Memory B cell (primary cell): ENCODE results near the gene EEF1E1.

ENCODE experiments used
- ATAC-seq: fragments of 150-1000 bp; cut with Tn5 transposase; 2 replicates; pipeline ENCODE4 v1.10.0; 2021; ENCODE audit warnings: low read depth, mild to moderate bottlenecking, moderate library complexity
- DNase-seq, 2 donors: peaks; one replicate each; pipeline ENCODE4 v3.0.0; 2022; ENCODE audit warnings: low spot score in 2 of 2
- H3K27ac Mint-ChIP-seq: one replicate; pipeline ENCODE4 v1.8.0; 2022; ENCODE audit warnings: mild to moderate bottlenecking, moderate library complexity, mixed read lengths
- H3K27me3 Mint-ChIP-seq: one replicate; pipeline ENCODE4 v1.8.0; 2022; ENCODE audit warnings: mixed read lengths
- H3K36me3 Mint-ChIP-seq: one replicate; pipeline ENCODE4 v1.8.0; 2022; ENCODE audit warnings: mild to moderate bottlenecking, mixed read lengths
- H3K4me1 Mint-ChIP-seq: one replicate; pipeline ENCODE4 v1.8.0; 2022; ENCODE audit warnings: mixed read lengths
- H3K4me3 Mint-ChIP-seq: one replicate; pipeline ENCODE4 v1.8.0; 2022; ENCODE audit warnings: mild to moderate bottlenecking, moderate library complexity, mixed read lengths
- H3K9me3 Mint-ChIP-seq: one replicate; pipeline ENCODE4 v1.8.0; 2022; ENCODE audit warnings: mixed read lengths

Gene EEF1E1

DNA sequence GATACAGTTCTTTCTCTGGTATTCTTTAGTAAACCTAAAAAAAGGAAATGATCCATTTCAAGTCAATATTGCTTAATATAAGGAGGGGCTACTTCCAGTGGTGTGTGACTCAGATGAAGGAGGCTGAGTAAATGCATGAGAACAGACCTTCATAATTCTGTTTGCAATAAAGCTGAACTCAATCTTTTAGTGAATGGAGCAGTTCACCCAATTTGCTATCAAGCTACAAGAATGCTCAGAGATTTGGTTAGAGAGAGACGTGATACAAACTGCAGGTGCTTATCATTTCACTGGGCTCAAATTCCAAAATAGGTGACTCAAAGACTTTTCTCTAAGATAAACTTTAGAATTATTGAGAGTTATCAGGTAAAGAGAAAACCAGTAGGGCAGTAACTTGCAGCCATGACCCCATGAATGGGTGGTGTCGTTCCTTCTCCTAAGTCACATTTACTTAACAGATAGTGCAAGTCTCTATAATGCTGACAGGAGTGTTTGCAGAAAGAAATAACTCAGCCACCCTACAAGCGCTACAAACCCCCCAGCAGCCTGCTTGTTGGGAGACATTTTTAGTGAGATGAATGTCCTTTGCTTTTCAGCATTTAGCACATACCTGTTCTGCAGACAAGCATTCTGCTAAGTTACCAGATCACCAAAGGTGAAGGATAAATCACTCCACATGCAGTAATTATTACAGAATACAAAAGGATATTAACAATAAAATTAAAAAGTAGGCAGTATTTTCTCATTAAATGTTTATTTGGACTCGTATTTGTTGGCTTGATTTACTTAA lies 21.8 kb downstream of the EEF1E1 start:
- no peaks in the 10 kb centered on the region for H3K9me3 Mint-ChIP-seq
- H3K4me3 Mint-ChIP-seq: no peak overlapping the region
- no peak overlapping the region for H3K27ac Mint-ChIP-seq
- peaks cover 2% of the 10 kb centered on the region for H3K4me1 Mint-ChIP-seq
- no peak for ATAC-seq
- no peak for DNase-seq
- H3K27me3 Mint-ChIP-seq: no peaks in the 10 kb centered on the region
- H3K36me3 Mint-ChIP-seq: peaks cover 18% of the 10 kb centered on the region

DNA sequence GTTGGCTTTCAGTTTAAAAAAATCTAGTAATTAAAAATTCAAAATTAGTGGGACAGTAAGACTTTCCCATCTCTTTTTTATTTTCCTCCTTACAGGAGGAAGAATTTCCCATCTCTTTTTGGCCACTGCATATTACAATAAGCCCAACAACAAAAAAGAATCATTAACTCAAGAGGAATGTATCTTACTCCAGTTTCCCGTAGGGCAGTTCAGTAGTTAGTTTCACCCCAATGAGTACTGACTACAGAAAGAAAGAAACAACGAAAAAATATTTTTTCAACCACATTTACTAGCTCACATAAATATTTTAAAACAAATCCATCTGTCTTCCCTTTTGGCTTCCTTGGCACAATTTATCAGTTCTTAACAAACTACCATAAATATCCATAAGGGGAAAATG lies 23.2 kb downstream of the EEF1E1 start:
- no peak overlapping the region for H3K4me3 Mint-ChIP-seq
- H3K27ac Mint-ChIP-seq: no peak overlapping the region
- ATAC-seq (no peak), DNase-seq (no peak)
- H3K9me3 Mint-ChIP-seq: no peaks in the 10 kb centered on the region
- H3K27me3 Mint-ChIP-seq: no peaks in the 10 kb centered on the region
- peaks cover 18% of the 10 kb centered on the region for H3K36me3 Mint-ChIP-seq
- peaks cover 2% of the 10 kb centered on the region for H3K4me1 Mint-ChIP-seq

DNA sequence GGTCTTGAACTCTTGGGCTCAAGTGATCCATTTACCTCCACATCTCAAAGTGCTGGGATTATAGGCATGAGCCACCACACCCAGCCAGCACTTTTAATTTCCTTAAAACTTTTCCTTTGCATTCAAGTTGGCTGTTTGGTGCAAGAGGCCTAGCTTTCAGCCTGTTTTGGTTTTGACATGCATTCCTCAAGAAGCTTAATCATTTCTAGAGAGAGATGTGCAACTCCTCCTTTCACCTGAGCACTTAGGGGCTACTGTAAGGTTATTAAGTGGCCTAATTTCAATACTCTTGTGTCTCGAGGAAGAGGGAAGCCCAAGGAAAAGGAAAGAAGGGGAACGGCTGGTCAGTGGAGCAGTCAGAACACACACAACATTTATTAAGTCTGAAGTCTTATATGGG lies 24.4 kb downstream of the EEF1E1 start:
- no peak overlapping the region for H3K4me3 Mint-ChIP-seq
- peaks cover 2% of the 10 kb centered on the region for H3K4me1 Mint-ChIP-seq
- ATAC-seq (no peak), DNase-seq (no peak)
- no peaks in the 10 kb centered on the region for H3K9me3 Mint-ChIP-seq
- H3K27ac Mint-ChIP-seq: no peak overlapping the region
- H3K27me3 Mint-ChIP-seq: no peaks in the 10 kb centered on the region
- H3K36me3 Mint-ChIP-seq: peaks cover 14% of the 10 kb centered on the region

DNA sequence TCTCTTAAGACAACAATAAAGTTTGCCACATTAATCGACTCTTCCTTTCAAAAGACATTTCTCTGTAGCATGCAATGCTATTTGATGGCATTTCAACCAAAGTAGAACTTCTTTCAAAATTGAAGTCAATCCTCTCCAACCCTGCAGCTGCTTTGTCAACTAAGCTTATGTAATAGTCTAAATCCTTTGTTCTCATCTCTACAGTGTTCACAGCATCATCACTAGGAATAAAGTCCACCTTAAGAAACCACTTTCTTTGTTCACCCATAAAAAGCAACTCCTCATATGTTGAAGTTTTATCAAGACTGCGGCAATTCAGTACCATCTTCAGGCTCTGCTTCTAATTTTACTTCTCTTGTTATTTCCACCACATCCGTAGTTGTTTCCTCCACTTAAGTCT lies 26.6 kb downstream of the EEF1E1 start:
- Mint-ChIP-seq H3K36me3 (peaks cover 8% of the 10 kb centered on the region), H3K27me3 (no peaks in the 10 kb centered on the region), H3K4me1 (peaks cover 2% of the 10 kb centered on the region), H3K27ac (no peak overlapping the region), H3K4me3 (no peak overlapping the region), H3K9me3 (no peaks in the 10 kb centered on the region)
- no peak for DNase-seq
- ATAC-seq: no peak

DNA sequence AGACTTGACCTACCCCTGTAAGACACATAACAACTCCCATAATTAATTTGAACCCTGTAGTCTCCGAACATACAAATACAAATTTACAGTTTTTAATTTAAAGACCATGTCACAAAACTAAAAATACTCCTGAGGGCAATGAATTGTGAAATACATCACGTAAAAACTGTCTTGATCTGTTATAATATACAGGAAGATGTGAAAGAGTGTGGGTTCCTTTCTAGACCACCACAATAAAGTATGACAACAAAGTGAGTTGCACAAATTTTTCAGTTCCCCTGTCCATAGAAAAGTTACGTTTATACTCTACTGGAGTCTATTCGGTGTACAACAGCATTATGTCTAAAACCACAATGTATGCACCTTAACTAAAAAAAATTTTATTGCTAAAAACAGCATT lies 27.2 kb downstream of the EEF1E1 start:
- H3K9me3 Mint-ChIP-seq: no peaks in the 10 kb centered on the region
- ATAC-seq: no peak
- DNase-seq: no peak
- no peak overlapping the region for H3K27ac Mint-ChIP-seq
- H3K27me3 Mint-ChIP-seq: no peaks in the 10 kb centered on the region
- no peak overlapping the region for H3K4me3 Mint-ChIP-seq
- H3K36me3 Mint-ChIP-seq: peaks cover 6% of the 10 kb centered on the region
- no peaks in the 10 kb centered on the region for H3K4me1 Mint-ChIP-seq

DNA sequence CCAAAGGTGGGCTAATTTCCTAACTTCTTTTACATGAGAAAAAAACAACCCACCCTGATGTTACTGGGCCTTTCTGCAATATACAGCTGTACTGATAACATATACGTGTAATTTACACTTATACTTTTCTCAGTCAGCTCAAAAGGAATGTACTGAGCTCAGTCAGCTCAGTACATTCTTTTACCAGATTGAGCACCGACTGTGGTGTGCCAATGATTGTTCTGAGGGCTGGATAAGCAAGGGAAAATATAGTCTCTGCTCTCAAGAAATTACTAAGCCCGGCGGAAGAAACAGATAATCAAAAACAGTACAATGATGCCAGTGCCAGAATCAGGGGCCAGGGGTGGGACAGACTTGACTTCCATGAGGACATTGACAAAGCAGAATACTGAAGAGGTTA lies 28.1 kb downstream of the EEF1E1 start:
- Mint-ChIP-seq H3K36me3 (peaks cover 6% of the 10 kb centered on the region), H3K27ac (no peak overlapping the region), H3K4me1 (no peaks in the 10 kb centered on the region), H3K9me3 (no peaks in the 10 kb centered on the region), H3K4me3 (no peak overlapping the region), H3K27me3 (no peaks in the 10 kb centered on the region)
- ATAC-seq (no peak), DNase-seq (no peak)

DNA sequence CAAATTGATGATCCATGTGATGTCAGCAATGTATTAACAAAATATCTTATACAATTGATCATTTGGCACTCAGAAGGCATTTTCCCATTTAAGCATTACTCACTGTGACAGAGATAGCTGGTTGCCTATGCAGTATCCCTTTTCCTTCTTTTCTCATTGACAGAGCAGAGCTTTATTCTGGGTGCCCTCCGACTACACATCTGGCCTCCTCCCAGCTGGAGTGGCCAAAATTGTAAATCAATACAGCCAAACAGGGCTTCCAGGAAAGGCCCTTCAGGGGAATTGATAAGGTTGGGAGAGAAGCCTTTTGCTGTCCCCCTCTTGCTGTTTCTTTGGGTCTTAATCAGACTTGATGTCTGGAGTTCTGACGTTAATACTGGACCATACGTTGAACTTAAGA lies 28.6 kb downstream of the EEF1E1 start:
- Mint-ChIP-seq H3K4me3 (no peak overlapping the region), H3K27me3 (no peaks in the 10 kb centered on the region), H3K27ac (no peak overlapping the region), H3K36me3 (peaks cover 6% of the 10 kb centered on the region), H3K4me1 (no peaks in the 10 kb centered on the region), H3K9me3 (no peaks in the 10 kb centered on the region)
- DNase-seq: no peak
- ATAC-seq: no peak

DNA sequence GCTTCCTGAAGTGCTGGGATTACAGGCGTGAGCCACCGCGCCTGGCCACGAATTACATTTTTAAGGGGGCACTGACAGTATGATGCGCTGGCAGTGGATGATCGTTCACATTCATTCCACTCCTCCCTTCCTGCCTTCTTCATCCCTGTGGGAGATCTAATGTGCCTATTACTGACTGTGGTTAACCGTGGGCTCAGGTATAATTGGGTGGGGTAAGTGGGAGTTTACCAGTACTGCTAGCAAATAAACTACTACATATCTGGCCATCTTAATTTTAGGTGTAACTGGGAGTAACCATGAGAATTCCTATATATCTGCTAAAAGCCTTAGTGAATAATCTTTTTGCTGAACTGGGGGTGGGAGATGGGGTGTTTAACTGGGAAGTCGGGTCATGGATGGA lies 31.6 kb downstream of the EEF1E1 start:
- H3K4me3 Mint-ChIP-seq: no peak overlapping the region
- no peak overlapping the region for H3K27ac Mint-ChIP-seq
- H3K9me3 Mint-ChIP-seq: no peaks in the 10 kb centered on the region
- H3K36me3 Mint-ChIP-seq: no peaks in the 10 kb centered on the region
- H3K27me3 Mint-ChIP-seq: no peaks in the 10 kb centered on the region
- H3K4me1 Mint-ChIP-seq: no peaks in the 10 kb centered on the region
- ATAC-seq (no peak), DNase-seq (no peak)

DNA sequence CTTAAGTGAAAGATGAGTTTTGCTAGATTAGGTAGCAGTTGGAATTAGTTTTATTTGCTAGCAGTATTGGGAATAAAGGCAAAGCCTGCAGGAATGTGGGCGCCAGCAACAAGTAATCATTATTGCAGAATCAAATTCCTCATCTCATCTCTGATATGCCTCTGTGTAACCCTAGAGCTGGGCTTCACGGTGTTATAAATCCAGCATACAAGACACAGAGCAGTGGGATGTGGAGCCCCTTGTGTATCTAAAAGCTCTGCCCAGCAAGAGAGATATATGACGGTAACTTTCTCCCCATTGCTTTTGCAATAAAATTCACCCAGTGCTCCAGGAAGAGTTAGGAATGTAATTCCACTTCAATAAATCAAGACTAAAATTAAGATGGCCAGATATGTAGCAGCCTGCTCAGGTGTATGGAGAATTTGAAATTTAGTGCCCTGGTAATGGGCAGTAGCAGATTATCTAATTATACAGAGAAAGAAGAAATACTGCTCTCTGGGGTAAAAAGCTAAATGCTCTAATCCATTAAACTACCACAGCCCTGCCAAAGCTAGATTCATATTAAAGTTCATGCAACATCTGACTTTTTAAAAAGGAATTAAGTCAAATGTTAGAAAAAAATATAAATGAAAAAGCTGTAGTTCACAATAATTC lies 32.6 kb downstream of the EEF1E1 start:
- ATAC-seq (no peak), DNase-seq (no peak)
- H3K36me3 Mint-ChIP-seq: no peaks in the 10 kb centered on the region
- H3K27me3 Mint-ChIP-seq: no peaks in the 10 kb centered on the region
- H3K4me1 Mint-ChIP-seq: peaks cover 7% of the 10 kb centered on the region
- no peak overlapping the region for H3K4me3 Mint-ChIP-seq
- no peaks in the 10 kb centered on the region for H3K9me3 Mint-ChIP-seq
- no peak overlapping the region for H3K27ac Mint-ChIP-seq

DNA sequence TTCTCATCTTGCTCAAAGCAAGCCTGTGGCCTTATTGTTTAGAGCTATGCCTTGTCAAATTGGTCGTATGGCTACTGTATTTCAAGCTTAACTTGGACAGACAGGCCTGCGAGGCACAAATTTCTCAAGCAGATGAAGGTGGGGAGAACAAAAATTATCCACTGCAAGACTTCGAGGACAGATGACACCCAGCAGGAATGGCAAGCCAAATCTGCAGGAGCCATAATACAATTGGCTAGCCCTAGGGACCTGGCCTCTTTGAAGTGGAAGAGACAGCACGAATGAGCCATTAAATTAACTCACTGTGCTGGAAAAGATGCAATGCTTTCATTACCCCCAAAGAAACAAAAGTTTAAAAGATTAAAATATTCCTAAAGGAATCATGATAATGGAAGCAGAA lies 33.2 kb downstream of the EEF1E1 start:
- Mint-ChIP-seq H3K4me1 (peaks cover 7% of the 10 kb centered on the region), H3K4me3 (no peak overlapping the region), H3K36me3 (no peaks in the 10 kb centered on the region), H3K27ac (no peak overlapping the region), H3K27me3 (no peaks in the 10 kb centered on the region), H3K9me3 (no peaks in the 10 kb centered on the region)
- no peak for DNase-seq
- ATAC-seq: no peak

DNA sequence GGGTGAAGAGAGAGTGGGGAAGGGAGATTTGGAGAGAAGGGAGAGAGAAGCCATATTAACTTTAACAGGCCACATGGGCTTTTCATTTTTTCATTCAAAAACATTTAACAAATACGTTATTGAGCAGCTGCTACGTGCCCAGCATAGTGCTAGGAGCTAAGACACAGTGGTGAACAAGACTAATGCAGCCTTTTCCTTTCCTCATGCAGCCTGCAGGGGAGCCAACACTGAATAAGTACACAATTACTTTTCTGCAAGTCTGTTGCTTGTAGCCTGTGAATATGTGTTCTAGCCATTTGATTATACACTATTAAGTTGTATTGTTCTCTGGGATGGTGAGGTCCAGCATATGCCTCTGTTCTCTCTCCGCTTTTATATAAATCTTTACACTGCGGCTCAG lies 36.2 kb downstream of the EEF1E1 start:
- H3K4me1 Mint-ChIP-seq: peaks cover 10% of the 10 kb centered on the region
- no peak overlapping the region for H3K4me3 Mint-ChIP-seq
- H3K9me3 Mint-ChIP-seq: no peaks in the 10 kb centered on the region
- ATAC-seq (no peak), DNase-seq (no peak)
- no peak overlapping the region for H3K27ac Mint-ChIP-seq
- H3K27me3 Mint-ChIP-seq: no peaks in the 10 kb centered on the region
- peaks cover 2% of the 10 kb centered on the region for H3K36me3 Mint-ChIP-seq

DNA sequence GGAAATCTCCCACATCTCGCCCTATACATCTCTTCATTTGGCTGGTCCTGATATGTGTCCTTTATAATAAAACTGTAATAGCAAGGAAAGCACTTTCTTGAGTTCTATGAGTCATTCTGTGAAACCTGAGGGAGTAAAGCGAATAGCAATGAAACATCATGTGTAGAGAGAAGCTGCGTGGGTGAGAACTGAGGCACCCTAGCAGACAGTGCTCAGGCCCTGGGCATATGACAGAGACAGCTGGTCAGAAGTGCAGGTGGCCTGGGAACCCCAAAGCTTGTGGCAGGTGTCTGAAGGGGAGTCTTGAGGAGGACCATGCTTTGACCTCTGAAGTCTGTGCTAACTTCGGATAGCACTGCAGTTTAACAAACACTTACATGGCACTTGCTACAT lies 36.8 kb downstream of the EEF1E1 start:
- no peak for ATAC-seq
- H3K4me1 Mint-ChIP-seq: peaks cover 10% of the 10 kb centered on the region
- no peaks in the 10 kb centered on the region for H3K9me3 Mint-ChIP-seq
- H3K27ac Mint-ChIP-seq: peak overlapping the region; percentile 98
- no peak overlapping the region for H3K4me3 Mint-ChIP-seq
- no peaks in the 10 kb centered on the region for H3K27me3 Mint-ChIP-seq
- DNase-seq: no peak
- H3K36me3 Mint-ChIP-seq: peaks cover 2% of the 10 kb centered on the region

DNA sequence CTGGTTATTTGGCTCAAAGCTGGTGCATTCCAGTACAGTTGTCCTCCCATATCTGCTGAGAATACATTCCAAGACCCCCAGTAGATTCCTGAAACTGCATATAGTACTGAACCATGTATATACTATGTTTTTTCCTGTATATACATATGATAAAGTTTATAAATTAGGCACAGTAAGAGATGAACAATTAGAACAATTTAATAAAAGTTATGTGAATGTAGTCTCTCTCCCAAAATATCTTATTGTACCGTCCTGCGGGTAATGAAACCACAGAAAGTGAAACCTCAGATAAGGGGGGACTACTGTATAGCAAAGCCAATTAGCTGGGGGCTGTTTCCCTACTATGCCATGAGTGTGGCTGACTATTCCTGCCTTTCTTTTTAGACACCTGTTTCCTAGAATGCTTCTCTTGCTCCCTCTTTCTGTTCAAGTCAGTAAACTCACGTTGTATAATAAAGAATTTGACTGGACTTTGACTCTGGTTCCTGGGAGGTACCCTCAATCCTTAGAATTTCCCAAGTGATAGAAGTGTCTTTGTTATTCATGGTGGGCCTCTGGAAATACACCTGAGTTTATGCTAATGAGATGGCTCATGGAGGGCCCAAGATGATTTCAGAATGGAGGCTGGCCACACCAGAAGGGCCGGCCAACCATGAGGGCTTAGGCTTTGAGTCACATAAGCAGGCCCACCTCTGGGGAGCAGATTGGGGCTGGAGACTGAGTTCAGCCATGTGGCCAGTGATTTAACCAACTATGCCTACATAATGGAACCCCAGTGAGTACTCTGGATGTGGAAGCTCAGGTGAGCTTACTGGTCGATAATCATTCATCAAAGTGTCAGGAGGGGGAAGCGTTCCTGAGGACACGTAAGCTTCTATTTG lies 37.5 kb downstream of the EEF1E1 start:
- DNase-seq (no peak), ATAC-seq (no peak)
- Mint-ChIP-seq H3K36me3 (peaks cover 8% of the 10 kb centered on the region), H3K4me1 (peaks cover 14% of the 10 kb centered on the region), H3K27me3 (no peaks in the 10 kb centered on the region), H3K9me3 (no peaks in the 10 kb centered on the region), H3K27ac (peak overlapping the region; percentile 98), H3K4me3 (peak overlapping the region; percentile 96)
